ENCODE data around the gene CAMSAP1.

DNA sequence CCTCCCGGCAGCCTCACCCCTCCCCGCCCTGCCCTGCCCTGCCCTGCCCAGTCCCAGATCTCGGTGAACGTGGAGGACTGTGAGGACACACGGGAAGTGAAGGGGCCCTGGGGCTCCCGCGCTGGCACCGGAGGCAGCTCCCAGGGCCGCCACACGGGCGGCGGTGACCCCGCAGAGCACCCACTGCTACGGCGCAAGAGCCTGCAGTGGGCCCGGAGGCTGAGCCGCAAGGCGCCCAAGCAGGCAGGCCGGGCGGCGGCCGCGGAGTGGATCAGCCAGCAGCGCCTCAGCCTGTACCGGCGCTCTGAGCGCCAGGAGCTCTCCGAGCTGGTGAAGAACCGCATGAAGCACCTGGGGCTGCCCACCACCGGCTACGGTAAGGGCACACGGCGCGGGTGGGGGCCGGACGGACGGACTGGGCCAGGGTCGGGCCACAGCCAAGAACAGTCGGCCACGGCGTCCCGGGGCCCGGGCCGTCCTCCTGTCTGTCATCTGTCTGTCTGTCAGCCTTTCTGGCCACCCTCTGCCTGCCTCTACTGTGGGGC lies 121.1 kb downstream of the CAMSAP1 start:
- TF ChIP-seq, protein P1, sequence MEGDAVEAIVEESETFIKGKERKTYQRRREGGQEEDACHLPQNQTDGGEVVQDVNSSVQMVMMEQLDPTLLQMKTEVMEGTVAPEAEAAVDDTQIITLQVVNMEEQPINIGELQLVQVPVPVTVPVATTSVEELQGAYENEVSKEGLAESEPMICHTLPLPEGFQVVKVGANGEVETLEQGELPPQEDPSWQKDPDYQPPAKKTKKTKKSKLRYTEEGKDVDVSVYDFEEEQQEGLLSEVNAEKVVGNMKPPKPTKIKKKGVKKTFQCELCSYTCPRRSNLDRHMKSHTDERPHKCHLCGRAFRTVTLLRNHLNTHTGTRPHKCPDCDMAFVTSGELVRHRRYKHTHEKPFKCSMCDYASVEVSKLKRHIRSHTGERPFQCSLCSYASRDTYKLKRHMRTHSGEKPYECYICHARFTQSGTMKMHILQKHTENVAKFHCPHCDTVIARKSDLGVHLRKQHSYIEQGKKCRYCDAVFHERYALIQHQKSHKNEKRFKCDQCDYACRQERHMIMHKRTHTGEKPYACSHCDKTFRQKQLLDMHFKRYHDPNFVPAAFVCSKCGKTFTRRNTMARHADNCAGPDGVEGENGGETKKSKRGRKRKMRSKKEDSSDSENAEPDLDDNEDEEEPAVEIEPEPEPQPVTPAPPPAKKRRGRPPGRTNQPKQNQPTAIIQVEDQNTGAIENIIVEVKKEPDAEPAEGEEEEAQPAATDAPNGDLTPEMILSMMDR (IDR thresholded peaks at IDR 0.05): no peak
- TF ChIP-seq POLR2A (IDR thresholded peaks at IDR 0.05): no peak

Data from lower leg skin (tissue), 3 donors.